ENCODE data around the gene ACAA2.

Gene ACAA2

DNA sequence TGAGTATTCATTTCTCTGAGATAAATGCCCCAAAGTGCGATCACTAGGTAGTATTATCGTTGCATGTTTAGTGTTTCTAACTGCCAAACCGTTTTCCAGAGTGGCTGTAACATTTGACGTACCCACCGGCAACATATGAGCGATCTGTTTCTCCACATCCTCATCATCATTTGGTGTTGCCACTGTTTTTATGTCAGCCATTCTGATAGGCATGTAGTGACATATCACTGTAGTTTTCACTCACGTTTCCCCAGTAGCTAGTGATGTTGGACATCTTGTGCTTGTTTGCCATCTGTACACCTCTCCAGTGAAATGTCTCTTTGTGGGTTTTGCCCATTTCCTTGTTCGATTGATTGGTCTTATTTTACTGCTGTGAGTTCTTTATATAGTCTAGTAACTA, 63.8 kb downstream of the ACAA2 start:
- FAIRE-seq (no peak), DNase-seq (ENCODE audit: extremely low spot score, insufficient read length, low read depth) (no peak)

- no peak for FAIRE-seq
- no peak for DNase-seq (ENCODE audit: extremely low spot score, insufficient read length, low read depth)
Observed at GRCh38 chr18:49747876-49748275, 65.5 kb downstream of the ACAA2 start.

GRCh38 chr18:49745045-49746014, 68.0 kb downstream of the ACAA2 start:
- FAIRE-seq (no peak), DNase-seq (ENCODE audit: extremely low spot score, insufficient read length, low read depth) (no peak)

DNA sequence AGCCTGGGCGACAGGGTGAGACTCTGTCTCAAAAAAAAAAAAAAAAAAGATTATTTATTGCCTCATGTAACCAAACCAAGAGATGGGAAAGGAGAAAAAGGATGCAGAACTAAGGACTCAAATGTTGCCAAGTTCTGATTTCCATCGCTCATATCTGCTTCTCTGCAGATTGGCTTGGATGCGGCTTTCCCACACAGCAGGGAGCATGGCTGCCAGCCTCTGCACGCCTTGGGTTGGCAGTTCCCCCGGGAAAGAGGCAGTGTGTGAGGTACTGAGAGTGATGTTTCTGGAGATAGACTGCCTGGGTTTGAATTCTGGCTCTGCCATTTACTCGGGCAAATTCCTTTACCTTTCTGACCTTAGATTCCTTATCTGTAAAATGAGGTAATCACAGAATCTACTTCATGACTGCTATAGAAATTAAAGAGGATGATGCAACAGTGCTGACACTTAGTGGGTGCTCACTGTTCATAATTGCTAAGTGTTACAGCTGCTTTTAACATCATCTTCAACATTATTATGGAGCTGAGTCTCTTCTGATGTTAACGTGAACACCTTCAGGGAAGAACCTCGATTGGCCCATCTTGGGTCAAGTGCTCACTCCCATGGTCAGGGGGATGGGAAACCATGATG, 68.8 kb downstream of the ACAA2 start:
- FAIRE-seq, result no peak
- no peak for DNase-seq (ENCODE audit: extremely low spot score, insufficient read length, low read depth)

GRCh38 chr18:49743117-49743567, 70.2 kb downstream of the ACAA2 start:
- DNase-seq (ENCODE audit: extremely low spot score, insufficient read length, low read depth) (no peak), FAIRE-seq (no peak)

GRCh38 chr18:49742316-49743116, 70.8 kb downstream of the ACAA2 start:
- FAIRE-seq, result no peak
- no peak for DNase-seq (ENCODE audit: extremely low spot score, insufficient read length, low read depth)

GRCh38 chr18:49739275-49739674, 74.1 kb downstream of the ACAA2 start:
- no peak for FAIRE-seq
- DNase-seq (ENCODE audit: extremely low spot score, insufficient read length, low read depth), result no peak

DNA sequence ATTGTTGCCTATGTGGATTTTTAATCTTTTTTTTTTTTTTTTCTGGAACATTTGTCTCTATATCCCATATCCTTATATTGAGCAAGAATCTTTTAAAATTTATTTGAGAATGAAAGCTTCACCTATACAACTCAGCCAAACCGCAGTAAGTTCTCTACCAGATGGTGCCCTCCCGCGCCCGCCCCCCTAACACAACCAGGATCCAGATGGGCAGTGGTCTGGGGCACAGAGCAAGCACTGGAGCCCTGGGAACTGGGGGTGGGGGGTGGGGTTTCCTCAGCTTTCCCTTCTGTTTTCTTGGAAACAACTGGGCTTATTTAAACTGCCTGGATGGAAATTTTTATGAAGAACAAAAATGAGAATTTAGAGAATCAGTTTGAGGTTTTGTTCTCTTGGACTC, 74.6 kb downstream of the ACAA2 start:
- FAIRE-seq (no peak), DNase-seq (ENCODE audit: extremely low spot score, insufficient read length, low read depth) (no peak)

DNA sequence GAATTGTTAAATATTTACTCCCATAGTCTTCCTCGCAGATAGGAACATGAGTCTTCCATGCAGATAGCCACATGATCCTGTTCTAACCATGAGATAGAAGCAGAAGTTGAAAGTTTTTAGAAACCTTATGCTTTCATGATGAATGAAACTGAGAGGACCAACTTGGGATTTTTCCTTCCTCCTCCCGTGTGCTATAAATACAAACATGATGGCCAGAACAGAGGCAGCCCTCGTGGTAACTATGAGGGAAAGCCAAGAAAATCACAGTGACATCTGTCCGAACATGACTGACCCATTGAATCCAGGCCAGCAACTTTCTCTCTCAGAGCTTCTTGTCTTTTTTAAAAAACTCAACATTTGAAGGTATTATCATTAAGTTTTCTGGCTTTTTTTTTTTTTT, 78.5 kb downstream of the ACAA2 start:
- FAIRE-seq (no peak), DNase-seq (ENCODE audit: extremely low spot score, insufficient read length, low read depth) (no peak)

- FAIRE-seq (no peak), DNase-seq (ENCODE audit: extremely low spot score, insufficient read length, low read depth) (no peak)
Observed at GRCh38 chr18:49733896-49734585, 79.3 kb downstream of the ACAA2 start.

GRCh38 chr18:49733321-49733720, 80.0 kb downstream of the ACAA2 start:
- FAIRE-seq (no peak), DNase-seq (ENCODE audit: extremely low spot score, insufficient read length, low read depth) (no peak)

Measured in GM18507 (cell line).